Esophagus squamous epithelium (tissue), 5 donors: ENCODE results near the gene RBBP7. TPM values are rescaled to one million over a fixed set of nuclear protein-coding genes. Genes with fewer than 3 reads are reported as not detected.

Source experiments
- DNase-seq: peaks from one replicate; lab custom pipeline; 2025; lab: John Stamatoyannopoulos, UW
- H3K27ac ChIP-seq, 4 donors: fragments of 200-600 bp; sonication (generic); one replicate each; pipeline ENCODE4 v1.5.1; 2016 to 2019; ENCODE audit warnings: mild to moderate bottlenecking in 1 of 4
- H3K27me3 ChIP-seq, 4 donors: fragments of 200-600 bp; sonication (generic); 1 replicate in 3 of 4; 2 replicates in 1 of 4; pipeline versions ENCODE4 v1.5.1 to v1.6.0; 2017 to 2021; ENCODE audit warnings: antibody characterized with exemption in 1 of 4
- H3K36me3 ChIP-seq, 3 donors: fragments of 200-600 bp; sonication (generic); one replicate each; pipeline ENCODE4 v1.5.1; 2016 to 2019
- H3K4me1 ChIP-seq, 3 donors: fragments of 200-600 bp; sonication (generic); one replicate each; pipeline ENCODE4 v1.5.1; 2017 to 2019
- H3K4me3 ChIP-seq, 4 donors: fragments of 200-600 bp; sonication (generic); 1 replicate in 3 of 4; 2 replicates in 1 of 4; pipeline ENCODE4 v1.5.1; 2016 to 2019; ENCODE audit warnings: mild to moderate bottlenecking in 2 of 4, moderate library complexity in 1 of 4
- H3K9me3 ChIP-seq, 3 donors: fragments of 200-600 bp; sonication (generic); one replicate each; pipeline ENCODE4 v1.5.1; 2016 to 2019
- POLR2A ChIP-seq, 4 donors: fragments of 450-650 bp; IDR thresholded peaks; one replicate each; pipeline ENCODE4 v1.6.1; 2017; ENCODE audit warnings: antibody characterized with exemption in 4 of 4, mild to moderate bottlenecking in 4 of 4, moderate library complexity in 3 of 4
- WGBS, 2 donors: methylation state at CpG; one replicate each; pipeline ENCODE4 v1.1.5; 2018; 5-methylcytosine and 5-hydroxymethylcytosine counted together
- intact Hi-C: fragments of 100-400 bp; cut with DNase I; formaldehyde crosslinking; loops from one replicate; pipeline ENCODE4 v1.15.0; 2022
- total RNA-seq, 4 donors: library from RNA; depleted of rRNA; stranded (reverse); fragments of >200 nt; gene quantifications; one replicate each; pipeline ENCODE4 v1.1.0, GENCODE V29; 2016
- TF ChIP-seq, protein P1 (sequence below), 6 experiments: fragments of 450-650 bp in 4 of 6; fragments of 200-600 bp in 2 of 6; sonication (generic) in 2 of 6; IDR thresholded peaks; one replicate each; pipeline ENCODE4 v1.5.1; 2016 to 2019; ENCODE audit warnings: antibody characterized with exemption in 6 of 6, mild to moderate bottlenecking in 4 of 6, moderate library complexity in 4 of 6
- donor health status: DM: yes; HTN: yes; CAD: no.

RBBP7 gene
- total RNA-seq, 4 donors from 2014 or later: 41.1 to 91.9 (median 74.1) TPM

DNA sequence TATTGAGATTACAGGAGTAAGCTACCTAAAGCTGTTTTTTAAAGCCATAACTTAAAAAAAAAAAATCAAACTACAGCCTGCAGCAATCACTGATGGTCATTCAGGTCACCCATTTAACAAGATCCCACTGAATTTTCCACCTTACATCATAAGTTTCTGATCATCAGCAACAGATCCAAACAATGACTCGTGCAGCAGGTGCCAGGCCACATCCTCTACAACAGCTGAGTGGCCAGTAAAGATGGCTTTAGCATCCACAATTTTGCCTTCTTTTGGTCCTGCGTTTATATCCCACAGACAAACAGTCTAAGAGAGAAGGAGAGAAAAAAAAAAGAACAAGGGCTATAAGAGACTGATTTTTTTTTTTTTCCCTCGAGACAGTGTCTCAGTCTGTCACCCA, 16.6 kb downstream of the RBBP7 start:
- Histone ChIP-seq H3K9me3 (no peaks in the 10 kb centered on the region), H3K4me3 (no peak overlapping the region), H3K27ac (no peak overlapping the region), H3K36me3 (peaks cover 0 to 75% (median 0%) of the 10 kb centered on the region in 3 donors), H3K27me3 (no peaks in the 10 kb centered on the region), H3K4me1 (no peaks in the 10 kb centered on the region)
- TF ChIP-seq POLR2A (IDR thresholded peaks at IDR 0.05): no peak
- TF ChIP-seq, protein P1, sequence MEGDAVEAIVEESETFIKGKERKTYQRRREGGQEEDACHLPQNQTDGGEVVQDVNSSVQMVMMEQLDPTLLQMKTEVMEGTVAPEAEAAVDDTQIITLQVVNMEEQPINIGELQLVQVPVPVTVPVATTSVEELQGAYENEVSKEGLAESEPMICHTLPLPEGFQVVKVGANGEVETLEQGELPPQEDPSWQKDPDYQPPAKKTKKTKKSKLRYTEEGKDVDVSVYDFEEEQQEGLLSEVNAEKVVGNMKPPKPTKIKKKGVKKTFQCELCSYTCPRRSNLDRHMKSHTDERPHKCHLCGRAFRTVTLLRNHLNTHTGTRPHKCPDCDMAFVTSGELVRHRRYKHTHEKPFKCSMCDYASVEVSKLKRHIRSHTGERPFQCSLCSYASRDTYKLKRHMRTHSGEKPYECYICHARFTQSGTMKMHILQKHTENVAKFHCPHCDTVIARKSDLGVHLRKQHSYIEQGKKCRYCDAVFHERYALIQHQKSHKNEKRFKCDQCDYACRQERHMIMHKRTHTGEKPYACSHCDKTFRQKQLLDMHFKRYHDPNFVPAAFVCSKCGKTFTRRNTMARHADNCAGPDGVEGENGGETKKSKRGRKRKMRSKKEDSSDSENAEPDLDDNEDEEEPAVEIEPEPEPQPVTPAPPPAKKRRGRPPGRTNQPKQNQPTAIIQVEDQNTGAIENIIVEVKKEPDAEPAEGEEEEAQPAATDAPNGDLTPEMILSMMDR (IDR thresholded peaks at IDR 0.05): no peak
- intact Hi-C loops: no loop called here
- WGBS, 2 donors: 57 to 86% methylated on average over 1 to 3 of the region's 3 CpGs
- no peak for DNase-seq

DNA sequence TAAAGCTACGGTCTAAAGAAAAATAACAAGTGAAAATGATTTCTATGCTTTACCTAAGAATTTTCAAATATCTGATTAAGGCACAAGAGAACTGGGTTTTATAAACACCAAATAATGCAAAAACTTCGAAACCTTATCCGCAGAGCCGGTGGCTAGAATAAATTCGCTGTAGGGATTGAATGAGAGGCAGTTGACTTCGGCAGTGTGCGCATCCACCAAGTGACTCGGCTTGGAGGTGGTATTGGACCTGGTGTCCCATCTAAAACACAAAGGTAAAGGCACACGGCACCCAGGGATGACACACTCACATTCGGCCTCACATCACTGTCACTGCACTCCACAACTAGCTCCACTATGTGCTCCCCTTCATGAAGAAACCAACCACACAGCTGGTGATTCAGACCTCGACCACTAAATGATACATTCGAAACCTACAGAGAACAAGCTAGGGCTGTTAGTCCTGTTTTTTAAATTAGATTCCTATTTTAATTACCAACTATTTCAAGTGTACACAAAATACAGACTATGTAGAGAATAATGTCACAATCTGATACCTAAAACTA, 17.5 kb downstream of the RBBP7 start:
- H3K4me1 ChIP-seq: no peaks in the 10 kb centered on the region
- peaks cover 0 to 75% (median 0%) of the 10 kb centered on the region in 3 donors for H3K36me3 ChIP-seq
- no peak for DNase-seq
- no peak overlapping the region for H3K27ac ChIP-seq
- TF ChIP-seq, protein P1 (IDR thresholded peaks at IDR 0.05): no peak
- no peak for TF ChIP-seq POLR2A (IDR thresholded peaks at IDR 0.05)
- WGBS, 2 donors: 83 to 84% methylated on average over 12 of the region's 12 CpGs
- intact Hi-C loops: no loop called here
- no peaks in the 10 kb centered on the region for H3K27me3 ChIP-seq
- H3K4me3 ChIP-seq: no peak overlapping the region
- H3K9me3 ChIP-seq: no peaks in the 10 kb centered on the region

DNA sequence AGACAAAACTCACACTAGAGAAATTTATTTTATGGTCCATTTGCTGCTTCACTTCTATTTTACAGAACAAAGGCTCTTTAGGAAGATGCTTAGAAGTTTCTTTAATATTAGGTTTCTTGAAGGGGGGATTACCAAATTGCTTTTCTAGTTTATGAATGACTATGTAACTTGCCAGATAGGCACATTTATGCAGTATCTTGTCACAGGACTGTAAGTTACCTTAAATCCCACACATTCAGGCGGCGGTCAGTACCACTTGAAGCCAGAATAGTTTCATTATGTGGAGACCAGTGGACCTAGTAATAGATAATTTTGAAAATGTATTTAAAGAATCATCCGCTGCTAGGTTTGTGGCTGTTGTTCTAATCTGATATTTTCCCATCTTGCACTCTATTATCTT, 18.3 kb downstream of the RBBP7 start:
- no peak for DNase-seq
- intact Hi-C loops: no loop called here
- Histone ChIP-seq H3K4me1 (no peaks in the 10 kb centered on the region), H3K27ac (no peak overlapping the region), H3K36me3 (peaks cover 0 to 75% (median 0%) of the 10 kb centered on the region in 3 donors), H3K27me3 (no peaks in the 10 kb centered on the region), H3K4me3 (no peak overlapping the region), H3K9me3 (no peaks in the 10 kb centered on the region)
- TF ChIP-seq POLR2A (IDR thresholded peaks at IDR 0.05): no peak
- TF ChIP-seq, protein P1 (IDR thresholded peaks at IDR 0.05): no peak
- 87 to 88% methylated on average over 3 of the region's 3 CpGs for WGBS, 2 donors

DNA sequence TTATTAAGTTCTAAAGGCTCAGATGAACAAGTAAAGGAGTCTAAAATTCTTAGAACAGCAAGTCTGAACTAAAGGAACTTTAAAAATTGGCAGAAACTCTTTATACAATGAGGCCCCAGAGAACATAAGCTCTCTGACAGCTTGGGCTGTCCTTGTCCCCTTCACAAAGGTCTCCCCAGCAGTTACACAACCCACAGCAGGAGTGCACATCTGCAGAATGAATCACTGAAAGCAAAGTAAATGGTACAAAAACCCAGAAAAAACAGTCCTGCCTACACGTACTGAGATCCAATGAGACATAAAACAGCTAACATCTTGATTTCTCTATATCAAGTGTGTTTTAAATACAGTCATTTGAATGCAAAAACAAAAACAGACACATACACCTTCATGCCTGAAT, 18.7 kb downstream of the RBBP7 start:
- Histone ChIP-seq H3K27ac (no peak overlapping the region), H3K36me3 (peaks cover 0 to 75% (median 0%) of the 10 kb centered on the region in 3 donors), H3K4me3 (no peak overlapping the region), H3K27me3 (no peaks in the 10 kb centered on the region), H3K4me1 (no peaks in the 10 kb centered on the region), H3K9me3 (no peaks in the 10 kb centered on the region)
- DNase-seq: no peak
- no peak for TF ChIP-seq POLR2A (IDR thresholded peaks at IDR 0.05)
- TF ChIP-seq, protein P1 (IDR thresholded peaks at IDR 0.05): no peak
- WGBS, 2 donors: 55 to 78% methylated on average over 1 of the region's 1 CpG
- intact Hi-C loops: no loop called here

DNA sequence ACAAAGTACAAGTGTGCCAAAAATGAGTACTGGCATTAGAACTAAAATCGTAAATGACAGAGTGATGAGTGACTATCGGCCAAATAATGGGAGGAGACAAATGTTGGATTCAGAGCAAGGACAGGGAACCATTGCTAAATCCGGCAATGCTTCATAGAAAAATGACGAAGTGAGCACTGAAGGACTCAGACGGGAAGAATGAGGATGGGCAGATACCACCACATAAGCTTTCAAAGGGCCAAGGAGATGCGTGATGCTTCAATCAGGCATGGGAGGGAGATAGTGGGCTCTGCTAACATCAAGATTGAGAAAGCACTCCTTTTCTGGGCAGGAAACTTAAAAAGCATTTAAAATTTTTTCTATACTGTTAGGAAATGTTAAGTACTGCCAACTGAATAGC, 21.6 kb downstream of the RBBP7 start:
- Histone ChIP-seq H3K4me1 (no peaks in the 10 kb centered on the region), H3K9me3 (no peaks in the 10 kb centered on the region), H3K27me3 (no peaks in the 10 kb centered on the region), H3K27ac (no peak overlapping the region), H3K36me3 (peaks cover 4 to 77% (median 7%) of the 10 kb centered on the region in 3 donors), H3K4me3 (no peak overlapping the region)
- TF ChIP-seq, protein P1 (IDR thresholded peaks at IDR 0.05): no peak
- TF ChIP-seq POLR2A (IDR thresholded peaks at IDR 0.05): no peak
- intact Hi-C loops: no loop called here
- 47 to 62% methylated on average over 5 to 6 of the region's 6 CpGs for WGBS, 2 donors
- no peak for DNase-seq
